Measurements from ENCODE around the gene PISD. TPM values are rescaled to one million over a fixed set of nuclear protein-coding genes. Genes with fewer than 3 reads are reported as not detected.
A peak's percentile ranks its signal among the peaks of the same experiment; 100 is the strongest.

Gene PISD
- total RNA-seq, 1 donor from 2014 or later: 18.1 TPM

DNA sequence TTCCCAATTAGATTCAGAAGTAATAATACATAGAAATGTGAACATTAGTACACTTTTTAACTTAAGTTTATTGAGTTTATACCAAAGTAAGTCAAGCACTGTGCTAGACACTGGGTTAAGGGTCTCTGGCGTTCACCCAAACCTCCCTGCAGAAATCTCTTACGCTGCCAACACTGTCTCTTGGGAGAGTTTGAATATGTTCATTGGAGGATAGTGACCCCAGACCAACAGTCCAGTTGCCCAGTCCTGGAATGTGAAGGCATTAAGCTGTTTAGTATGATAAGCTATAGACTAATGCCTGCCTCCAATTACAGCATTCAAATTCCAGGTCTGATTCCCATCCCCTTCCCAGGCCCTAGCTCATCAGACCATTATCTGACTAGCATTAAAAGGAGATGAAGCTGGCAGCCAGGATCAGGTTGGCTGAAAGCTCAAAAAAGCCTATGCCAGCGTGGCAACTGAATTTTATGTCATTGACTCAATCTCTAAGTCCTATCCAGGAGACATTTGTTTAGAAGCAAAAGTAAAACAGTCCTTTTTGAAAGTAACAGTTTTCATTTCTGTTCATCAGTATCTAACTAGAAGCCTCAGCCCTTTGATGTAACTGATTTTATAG, 87.9 kb downstream of the PISD start:
- Histone ChIP-seq H3K4me1 (no peaks in the 10 kb centered on the region), H3K79me2 (ENCODE audit: low read depth) (no peaks in the 10 kb centered on the region), H2AFZ (replicated peaks) (no peak overlapping the region), H3K4me3 (no peak overlapping the region), H3F3A (ENCODE audit: low read depth) (no peaks in the 10 kb centered on the region), H3K9ac (no peak overlapping the region), H3K4me2 (no peak overlapping the region), H3K36me3 (no peaks in the 10 kb centered on the region), H3K27ac (no peak overlapping the region), H3K9me3 (ENCODE audit: low read depth) (no peaks in the 10 kb centered on the region), H3K27me3 (no peaks in the 10 kb centered on the region), H4K20me1 (ENCODE audit: low read depth) (no peaks in the 10 kb centered on the region)
- no peak for DNase-seq (ENCODE audit: low spot score)
- no peaks in the 10 kb centered on the region for H3K27me3 Mint-ChIP-seq (ENCODE audit: insufficient read depth, low read depth)
- no peaks in the 10 kb centered on the region for H3K9me3 Mint-ChIP-seq
- no peak overlapping the region for H3K27ac Mint-ChIP-seq
- peaks cover 13% of the 10 kb centered on the region for H3K36me3 Mint-ChIP-seq
- no peak overlapping the region for H3K4me3 Mint-ChIP-seq
- no peaks in the 10 kb centered on the region for H3K4me1 Mint-ChIP-seq
- TF ChIP-seq EZH2phosphoT487 (IDR thresholded peaks at IDR 0.05): no peak
- TF ChIP-seq, protein P1, sequence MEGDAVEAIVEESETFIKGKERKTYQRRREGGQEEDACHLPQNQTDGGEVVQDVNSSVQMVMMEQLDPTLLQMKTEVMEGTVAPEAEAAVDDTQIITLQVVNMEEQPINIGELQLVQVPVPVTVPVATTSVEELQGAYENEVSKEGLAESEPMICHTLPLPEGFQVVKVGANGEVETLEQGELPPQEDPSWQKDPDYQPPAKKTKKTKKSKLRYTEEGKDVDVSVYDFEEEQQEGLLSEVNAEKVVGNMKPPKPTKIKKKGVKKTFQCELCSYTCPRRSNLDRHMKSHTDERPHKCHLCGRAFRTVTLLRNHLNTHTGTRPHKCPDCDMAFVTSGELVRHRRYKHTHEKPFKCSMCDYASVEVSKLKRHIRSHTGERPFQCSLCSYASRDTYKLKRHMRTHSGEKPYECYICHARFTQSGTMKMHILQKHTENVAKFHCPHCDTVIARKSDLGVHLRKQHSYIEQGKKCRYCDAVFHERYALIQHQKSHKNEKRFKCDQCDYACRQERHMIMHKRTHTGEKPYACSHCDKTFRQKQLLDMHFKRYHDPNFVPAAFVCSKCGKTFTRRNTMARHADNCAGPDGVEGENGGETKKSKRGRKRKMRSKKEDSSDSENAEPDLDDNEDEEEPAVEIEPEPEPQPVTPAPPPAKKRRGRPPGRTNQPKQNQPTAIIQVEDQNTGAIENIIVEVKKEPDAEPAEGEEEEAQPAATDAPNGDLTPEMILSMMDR (IDR thresholded peaks at IDR 0.05): no peak
- TF ChIP-seq EZH2 (IDR thresholded peaks at IDR 0.05): no peak

DNA sequence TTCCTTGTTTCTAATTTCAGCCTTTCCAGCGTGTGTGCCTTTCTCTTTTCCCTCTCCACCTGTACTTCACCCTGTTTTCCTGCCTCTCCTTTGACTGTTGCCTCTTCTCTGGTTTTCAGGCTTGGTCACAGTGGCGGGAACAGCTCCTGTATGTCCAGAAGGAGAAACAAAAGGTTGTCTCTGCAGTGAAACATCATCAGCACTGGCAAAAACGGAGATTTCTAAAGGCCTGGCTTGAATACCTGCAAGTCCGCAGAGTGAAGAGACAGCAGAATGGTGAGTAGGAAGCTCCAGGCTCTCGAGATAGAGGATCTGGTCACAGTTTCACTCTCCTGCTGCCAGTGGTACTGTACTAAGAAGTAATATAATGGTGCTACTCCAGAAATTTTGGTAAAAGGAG, 89.1 kb downstream of the PISD start:
- no peaks in the 10 kb centered on the region for H3K36me3 ChIP-seq
- H3K27me3 Mint-ChIP-seq (ENCODE audit: insufficient read depth, low read depth): no peaks in the 10 kb centered on the region
- no peak overlapping the region for H3K4me2 ChIP-seq
- H3F3A ChIP-seq (ENCODE audit: low read depth): no peaks in the 10 kb centered on the region
- H3K4me1 Mint-ChIP-seq: no peaks in the 10 kb centered on the region
- no peak for TF ChIP-seq EZH2phosphoT487 (IDR thresholded peaks at IDR 0.05)
- no peak for TF ChIP-seq EZH2 (IDR thresholded peaks at IDR 0.05)
- TF ChIP-seq, protein P1 (IDR thresholded peaks at IDR 0.05): no peak
- H2AFZ ChIP-seq (replicated peaks): no peak overlapping the region
- H3K9me3 ChIP-seq (ENCODE audit: low read depth): no peaks in the 10 kb centered on the region
- H3K9me3 Mint-ChIP-seq: no peaks in the 10 kb centered on the region
- no peak overlapping the region for H3K27ac ChIP-seq
- H3K4me3 ChIP-seq: no peak overlapping the region
- no peaks in the 10 kb centered on the region for H3K79me2 ChIP-seq (ENCODE audit: low read depth)
- DNase-seq (ENCODE audit: low spot score): no peak
- H3K4me1 ChIP-seq: no peaks in the 10 kb centered on the region
- no peaks in the 10 kb centered on the region for H3K27me3 ChIP-seq
- H3K27ac Mint-ChIP-seq: peak overlapping the region; percentile 78
- H4K20me1 ChIP-seq (ENCODE audit: low read depth): no peaks in the 10 kb centered on the region
- H3K36me3 Mint-ChIP-seq: peaks cover 13% of the 10 kb centered on the region
- H3K4me3 Mint-ChIP-seq: no peak overlapping the region
- H3K9ac ChIP-seq: peak overlapping the region; percentile 39

DNA sequence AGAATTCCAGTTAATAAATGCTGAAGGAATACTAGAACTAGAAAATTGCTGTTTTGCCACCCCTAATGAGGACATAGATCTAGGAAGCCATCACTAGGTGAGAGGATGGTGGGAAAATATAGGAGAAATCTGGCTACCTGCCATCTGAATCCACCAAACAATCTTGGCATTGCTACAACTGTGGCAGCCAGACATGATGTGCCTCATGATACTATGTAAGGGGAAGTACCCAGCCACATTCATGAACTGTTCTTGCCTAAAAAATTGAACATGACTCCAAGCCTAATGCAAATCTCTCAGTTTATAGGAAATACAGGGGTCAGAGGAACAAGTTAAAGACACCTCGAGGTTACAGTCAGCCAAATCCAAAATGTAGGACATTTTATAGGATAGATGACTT, 92.9 kb downstream of the PISD start:
- H3K27ac Mint-ChIP-seq: no peak overlapping the region
- H3K9me3 Mint-ChIP-seq: no peaks in the 10 kb centered on the region

More for the DNA sequence above, 92.9 kb downstream of the PISD start:
- Histone ChIP-seq H3K27ac (no peak overlapping the region), H3K4me2 (no peak overlapping the region), H3K4me3 (no peak overlapping the region), H3K9ac (no peak overlapping the region), H2AFZ (replicated peaks) (no peak overlapping the region), H3F3A (ENCODE audit: low read depth) (no peaks in the 10 kb centered on the region), H4K20me1 (ENCODE audit: low read depth) (no peaks in the 10 kb centered on the region), H3K9me3 (ENCODE audit: low read depth) (no peaks in the 10 kb centered on the region), H3K27me3 (no peaks in the 10 kb centered on the region), H3K36me3 (no peaks in the 10 kb centered on the region), H3K79me2 (ENCODE audit: low read depth) (no peaks in the 10 kb centered on the region), H3K4me1 (no peaks in the 10 kb centered on the region)
- TF ChIP-seq EZH2phosphoT487 (IDR thresholded peaks at IDR 0.05) (no peak), EZH2 (IDR thresholded peaks at IDR 0.05) (no peak)
- TF ChIP-seq, protein P1 (IDR thresholded peaks at IDR 0.05): no peak
- H3K27me3 Mint-ChIP-seq (ENCODE audit: insufficient read depth, low read depth): no peaks in the 10 kb centered on the region
- H3K4me3 Mint-ChIP-seq: no peak overlapping the region
- H3K36me3 Mint-ChIP-seq: peaks cover 6% of the 10 kb centered on the region
- H3K4me1 Mint-ChIP-seq: no peaks in the 10 kb centered on the region
- DNase-seq (ENCODE audit: low spot score): no peak

Small RNA genes within 50 kb of the gene (microRNA-seq; reads per million reads assigned to microRNA genes)
- not detected for gene MIR7109

Other genes with a start within 250 kb of the PISD start
- 21.4 and 26.4 TPM in 2 replicates for gene EIF4ENIF1, start 172.4 kb downstream of the PISD start, total RNA-seq (ENCODE audit: low replicate concordance)
- gene SFI1, start 165.7 kb downstream of the PISD start, total RNA-seq (ENCODE audit: low replicate concordance): 25.0 and 27.6 TPM in 2 replicates
- 60.1 and 74.2 TPM in 2 replicates for gene PRR14L, start 87.9 kb upstream of the PISD start, total RNA-seq (ENCODE audit: low replicate concordance)
- gene DEPDC5, start 91.8 kb upstream of the PISD start, total RNA-seq (ENCODE audit: low replicate concordance): 18.3 and 37.1 TPM in 2 replicates

Measured in neural progenitor cell (in vitro differentiated cells).